Heart right ventricle (tissue), 16 donors: ENCODE measurements around the gene OR52E8. TPM values are rescaled to one million over a fixed set of nuclear protein-coding genes. Genes with fewer than 3 reads are reported as not detected.

Experiments
- ATAC-seq, 8 donors: fragments of 200-7000 bp; cut with Tn5 transposase; one replicate each; pipeline ENCODE4 v1.9.1; 2020; ENCODE audit warnings: mild to moderate bottlenecking in 8 of 8, moderate library complexity in 8 of 8, moderate number of reproducible peaks in 1 of 8
- DNase-seq, 2 donors: peaks; one replicate each; pipeline ENCODE4 v3.0.0-alpha.2; 2020
- H3K27ac ChIP-seq, 10 donors: fragments of 200-600 bp; sonication (generic) in 2 of 10; one replicate each; pipeline versions ENCODE4 v1.5.0 to v1.8.0; 2020 to 2022; ENCODE audit warnings: mild to moderate bottlenecking in 3 of 10
- H3K27me3 ChIP-seq, 7 donors: fragments of 200-600 bp; one replicate each; pipeline ENCODE4 v1.8.0; 2021 to 2022; ENCODE audit warnings: mild to moderate bottlenecking in 2 of 7
- H3K36me3 ChIP-seq, 9 donors: fragments of 200-600 bp; sonication (generic) in 1 of 9; one replicate each; pipeline versions ENCODE4 v1.5.0 to v1.8.0; 2020 to 2022; ENCODE audit warnings: mild to moderate bottlenecking in 2 of 9
- H3K4me1 ChIP-seq, 9 donors: fragments of 200-600 bp; sonication (generic) in 1 of 9; one replicate each; pipeline versions ENCODE4 v1.5.0 to v1.8.0; 2020 to 2022; ENCODE audit warnings: mild to moderate bottlenecking in 4 of 9
- H3K4me3 ChIP-seq, 10 donors: fragments of 200-600 bp; sonication (generic) in 2 of 10; one replicate each; pipeline versions ENCODE4 v1.5.0 to v1.8.0; 2020 to 2022; ENCODE audit warnings: mild to moderate bottlenecking in 7 of 10, moderate library complexity in 2 of 10
- H3K9me3 ChIP-seq, 11 donors: fragments of 200-600 bp in 10 of 11; sonication (generic) in 2 of 11; one replicate each; pipeline versions ENCODE4 v1.5.0 to v1.8.0; 2013 to 2022; ENCODE audit warnings: mild to moderate bottlenecking in 2 of 11, control low read depth in 1 of 11, moderate library complexity in 1 of 11
- WGBS, 2 donors: extraction: QIAGEN DNeasy Blood & Tissue Kit; methylation state at CpG; one replicate each; pipeline ENCODE4 v1.1.7; 2013; ENCODE audit warnings: inconsistent platforms in 1 of 2; 5-methylcytosine and 5-hydroxymethylcytosine counted together
- intact Hi-C, 10 donors: fragments of 100-400 bp; cut with DNase I; formaldehyde crosslinking; loops; one replicate each; pipeline versions ENCODE4 v1.11.1 to v1.14.2; 2022
- polyA plus RNA-seq, 2 donors: library from polyadenylated mRNA; stranded (reverse); fragments of 200-250 nt; gene quantifications; one replicate each; pipeline ENCODE4 v1.2.3, GENCODE V29; 2013
- total RNA-seq, 10 donors: library from RNA; stranded (reverse); fragmentation: NEBNext Ultra II Directional in 3 of 10; extraction: Animal tissue kit (Norgen Biotek cat#: 25700) in 3 of 10; gene quantifications; one replicate each; pipeline versions ENCODE4 v1.2.1 to v1.2.4, GENCODE V29; 2021 to 2023
- TF ChIP-seq, protein P1 (sequence below), 9 donors: fragments of 200-600 bp; sonication (generic) in 2 of 9; IDR thresholded peaks; one replicate each; pipeline versions ENCODE4 v1.5.0 to v1.8.0; 2021 to 2022; ENCODE audit warnings: antibody characterized with exemption in 9 of 9, mild to moderate bottlenecking in 5 of 9, moderate library complexity in 1 of 9
- donor health status: Arrhythmogenic right ventricular cardiomyopathy.
- donor health status: ischemic (EF 13 %, LVEDD 7.1; RV severe dilation, severe dysfunction).
- donor health status: healthy with polysubstance abuse.
- donor health status: DM: no; HTN: yes; CAD: no.
- donor health status: DM: no; HTN: no; CAD: no.
- donor health status: ischemic (EF 25% LVEDD 6.9; RV normal size, moderate dysfunction).
- donor health status: ischemic (EF 25% LVEDD 5.7; RV mildly dilated, moderate dysfunction).
- donor health status: healthy.
- donor health status: DM: yes; HTN: yes; CAD: no.
- donor health status: Ischemic cardiomyopathy.
- donor health status: ischemic (EF 35%, LVEDD 5.7; RV mildly dilated, moderate dysfunction).
- donor health status: nonischemic (EF 11% LVEDD 7.7; RV severe dilation, severe dysfunction).
- donor health status: DM: yes; HTN: yes; CAD: no.
- donor health status: PGD.
- donor health status: ischemic (EF 29% LVEDD 5.4; RV normal size, mild dysfunction).
- donor health status: nonischemic (EF 23%, LVEDD 6.1; RV moderate dilation, normal function).

OR52E8 gene
- total and polyA plus RNA-seq, 12 donors = not detected

- H3K4me1 ChIP-seq = no peaks in the 10 kb centered on the region
- H3K27me3 ChIP-seq = no peaks in the 10 kb centered on the region
- TF ChIP-seq, protein P1, sequence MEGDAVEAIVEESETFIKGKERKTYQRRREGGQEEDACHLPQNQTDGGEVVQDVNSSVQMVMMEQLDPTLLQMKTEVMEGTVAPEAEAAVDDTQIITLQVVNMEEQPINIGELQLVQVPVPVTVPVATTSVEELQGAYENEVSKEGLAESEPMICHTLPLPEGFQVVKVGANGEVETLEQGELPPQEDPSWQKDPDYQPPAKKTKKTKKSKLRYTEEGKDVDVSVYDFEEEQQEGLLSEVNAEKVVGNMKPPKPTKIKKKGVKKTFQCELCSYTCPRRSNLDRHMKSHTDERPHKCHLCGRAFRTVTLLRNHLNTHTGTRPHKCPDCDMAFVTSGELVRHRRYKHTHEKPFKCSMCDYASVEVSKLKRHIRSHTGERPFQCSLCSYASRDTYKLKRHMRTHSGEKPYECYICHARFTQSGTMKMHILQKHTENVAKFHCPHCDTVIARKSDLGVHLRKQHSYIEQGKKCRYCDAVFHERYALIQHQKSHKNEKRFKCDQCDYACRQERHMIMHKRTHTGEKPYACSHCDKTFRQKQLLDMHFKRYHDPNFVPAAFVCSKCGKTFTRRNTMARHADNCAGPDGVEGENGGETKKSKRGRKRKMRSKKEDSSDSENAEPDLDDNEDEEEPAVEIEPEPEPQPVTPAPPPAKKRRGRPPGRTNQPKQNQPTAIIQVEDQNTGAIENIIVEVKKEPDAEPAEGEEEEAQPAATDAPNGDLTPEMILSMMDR (IDR thresholded peaks at IDR 0.05) = no peak
- H3K4me3 ChIP-seq = no peak overlapping the region
- intact Hi-C loops = no loop called here
- DNase-seq (no peak), ATAC-seq (no peak)
- WGBS, 2 donors = 77 to 84% methylated on average over 6 of the region's 6 CpGs
- H3K27ac ChIP-seq = no peak overlapping the region
- H3K9me3 ChIP-seq = no peaks in the 10 kb centered on the region
- H3K36me3 ChIP-seq = no peaks in the 10 kb centered on the region
Observed at GRCh38 chr11:5831196-5831829, 26.2 kb downstream of the OR52E8 start.

GRCh38 chr11:5818245-5818886, 39.1 kb downstream of the OR52E8 start:
- TF ChIP-seq, protein P1 (IDR thresholded peaks at IDR 0.05) = no peak
- 27 to 49% methylated on average over 1 of the region's 1 CpG for WGBS, 2 donors
- Histone ChIP-seq H3K4me1 (peaks cover 0 to 16% (median 0%) of the 10 kb centered on the region in 9 donors), H3K9me3 (no peaks in the 10 kb centered on the region), H3K36me3 (no peaks in the 10 kb centered on the region), H3K27ac (no peak overlapping the region), H3K27me3 (peaks cover 0 to 4% (median 0%) of the 10 kb centered on the region in 7 donors), H3K4me3 (peak overlapping the region in 2 of 10 donors; percentile 6 to 8)
- intact Hi-C loops = loop anchor here in 2 of 10 donors (10.0 kb wide), 1 partner anchor 694 kb away; no protein-coding TSS in a partner anchor
- ATAC-seq = no peak
- DNase-seq = no peak

DNA sequence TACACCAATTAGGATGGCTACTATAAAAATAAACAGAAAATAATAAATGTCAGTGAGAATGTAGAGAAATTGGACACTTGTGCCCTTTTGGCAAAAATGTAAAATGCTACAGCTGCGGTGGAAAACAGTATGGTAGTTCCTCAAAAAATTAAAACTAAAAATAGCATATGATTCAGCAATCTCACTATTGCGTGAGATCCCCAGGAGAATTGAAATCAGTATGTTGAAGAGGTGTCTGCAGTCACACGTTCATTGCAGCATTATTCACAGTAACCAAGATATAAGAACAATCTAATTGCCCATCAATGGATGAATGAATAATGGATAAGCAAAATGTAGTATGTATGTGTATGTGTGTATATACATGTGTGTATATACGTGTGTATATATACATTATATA, 42.0 kb downstream of the OR52E8 start:
- TF ChIP-seq, protein P1 (IDR thresholded peaks at IDR 0.05) = no peak
- Histone ChIP-seq H3K4me3 (no peak overlapping the region), H3K36me3 (no peaks in the 10 kb centered on the region), H3K27me3 (no peaks in the 10 kb centered on the region), H3K4me1 (peaks cover 0 to 16% (median 0%) of the 10 kb centered on the region in 9 donors), H3K9me3 (no peaks in the 10 kb centered on the region), H3K27ac (no peak overlapping the region)
- DNase-seq (no peak), ATAC-seq (no peak)
- WGBS, 2 donors = 32 to 54% methylated on average over 4 of the region's 4 CpGs
- intact Hi-C loops = loop anchor here in 2 of 10 donors (10.0 kb wide), 1 partner anchor 691 kb away; no protein-coding TSS in a partner anchor

DNA sequence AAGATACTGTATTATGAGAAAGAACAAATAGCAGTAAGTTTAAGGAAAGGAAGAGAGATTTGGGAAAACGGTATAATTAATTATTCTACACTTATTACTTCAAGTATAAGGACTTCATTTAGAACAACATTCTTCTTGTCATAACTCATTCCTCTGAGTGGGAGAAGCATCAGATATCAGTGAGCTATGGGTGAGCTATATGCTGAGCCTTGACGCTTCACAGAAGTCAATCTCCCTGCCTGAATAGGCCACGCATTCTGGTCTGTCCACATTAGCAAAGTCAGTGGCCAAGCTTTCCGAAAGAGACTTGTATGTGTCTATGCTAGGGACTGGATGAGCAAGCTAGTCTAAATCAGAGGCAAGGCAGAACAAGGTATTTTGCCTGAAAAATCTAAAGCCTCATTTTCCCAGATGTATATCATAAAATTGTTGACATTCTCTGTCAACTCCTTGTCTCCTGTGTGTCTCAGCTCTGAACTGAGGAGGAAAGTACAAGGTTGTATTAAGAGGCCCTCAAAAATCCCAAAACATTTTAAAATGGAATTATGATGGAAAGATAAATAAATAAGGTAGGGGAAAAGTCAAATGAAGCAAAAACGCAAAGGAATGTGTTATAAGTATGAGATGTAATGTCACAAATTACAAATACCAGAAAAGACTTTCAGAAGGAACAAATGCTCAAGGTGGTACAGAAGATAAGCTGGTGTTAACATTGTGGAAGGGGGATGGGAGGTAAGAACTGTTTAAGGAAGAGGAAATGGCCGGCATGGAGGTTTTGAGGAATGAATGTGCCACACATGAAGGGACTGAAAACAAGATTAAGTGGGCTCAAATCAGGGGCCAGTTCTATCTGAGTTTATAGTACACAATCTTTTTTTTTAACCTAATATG, 47.3 kb downstream of the OR52E8 start:
- Histone ChIP-seq H3K27me3 (peaks cover 0 to 6% (median 0%) of the 10 kb centered on the region in 7 donors), H3K27ac (peak overlapping the region in 1 of 10 donors; percentile 9), H3K36me3 (no peaks in the 10 kb centered on the region), H3K4me1 (peaks cover 0 to 16% (median 7%) of the 10 kb centered on the region in 9 donors), H3K9me3 (no peaks in the 10 kb centered on the region), H3K4me3 (no peak overlapping the region)
- 70 to 73% methylated on average over 6 of the region's 6 CpGs for WGBS, 2 donors
- intact Hi-C loops = loop anchor here (2.0 to 10.0 kb wide), 16 partner anchors 113 to 1183 kb away; partner anchors contain the start of genes TRIM6 (in 3 of the 10), TRIM22 (in 2 of the 10), TRIM5 (in 2 of the 10) and OR51V1 (in 1 of the 10)
- TF ChIP-seq, protein P1 (IDR thresholded peaks at IDR 0.05) = no peak
- no peak for DNase-seq
- ATAC-seq = no peak
